Endothelial cell of umbilical vein (primary cell): ENCODE results near the gene PRC1. TPM values are rescaled to one million over a fixed set of nuclear protein-coding genes. Genes with fewer than 3 reads are reported as not detected.

Source experiments
- BruUV-seq: library from RNA; stranded (reverse); fragments of 400-500 nt; replicated peaks from 2 replicates; lab custom pipeline; 2021; lab: Mats Ljungman, UMichigan
- CTCF ChIA-PET: fragments of 300-600, 350-600 bp; sonication (Branson Sonifier 250); formaldehyde crosslinking; loops from one replicate; lab custom pipeline; 2021; ENCODE audit warnings: antibody characterized with exemption, inconsistent platforms; lab: Charles Lee
- POLR2A ChIA-PET: fragments of 300-600, 350-600 bp; sonication (Branson Sonifier 250); formaldehyde crosslinking; loops from one replicate; lab custom pipeline; 2021; ENCODE audit warnings: antibody characterized with exemption, inconsistent platforms; lab: Charles Lee
- DNase-seq: peaks from one replicate; pipeline ENCODE4 v3.0.0-alpha.2; 2011; ENCODE audit warnings: low read depth, low spot score
- FAIRE-seq: peaks from 2 replicates; lab custom pipeline; 2011; peaks lifted over from hg19 to GRCh38; lab: Jason Lieb, UNC
- H2AFZ ChIP-seq: 2 replicates; pipeline ENCODE4 v1.6.0; 2012; ENCODE audit warnings: low read depth, low read length, control low read depth, inconsistent platforms
- H3K27ac ChIP-seq: 2 replicates; pipeline ENCODE4 v1.5.1; 2011; ENCODE audit warnings: low read depth, mild to moderate bottlenecking, control low read depth, low read length, moderate library complexity; ENCODE audit not compliant: insufficient read depth
- H3K27me3 ChIP-seq, 2 experiments: 2 replicates each; pipeline versions ENCODE4 v1.6.0 to v1.6.1; 2011; ENCODE audit warnings: low read length in 2 of 2, mixed read lengths in 1 of 2; ENCODE audit not compliant: control insufficient read depth in 2 of 2, insufficient read depth in 2 of 2
- H3K36me3 ChIP-seq, 2 experiments: 2 replicates in 1 of 2; 3 replicates in 1 of 2; pipeline ENCODE4 v1.5.1; 2011; ENCODE audit warnings: low read length in 2 of 2, mild to moderate bottlenecking in 1 of 2, moderate library complexity in 1 of 2; ENCODE audit not compliant: control insufficient read depth in 2 of 2, insufficient read depth in 2 of 2; ENCODE audit errors: extremely low read depth in 1 of 2
- H3K4me1 ChIP-seq: 3 replicates; pipeline ENCODE4 v1.5.1; 2011; ENCODE audit warnings: mild to moderate bottlenecking, low read length; ENCODE audit not compliant: control insufficient read depth, insufficient read depth; ENCODE audit errors: extremely low read depth
- H3K4me2 ChIP-seq: 2 replicates; pipeline ENCODE4 v1.6.1; 2011; ENCODE audit warnings: low read length, control low read depth, mixed read lengths; ENCODE audit not compliant: insufficient read depth
- H3K4me3 ChIP-seq, 3 experiments: fragments of 200-600 bp in 1 of 3; sonication (generic), shearing (Covaris generic) in 1 of 3; replicated peaks in 1 of 3; 2 replicates each; pipeline ENCODE4 v1.5.1; 2011 to 2016; ENCODE audit warnings: control low read depth in 3 of 3, low read length in 3 of 3, mild to moderate bottlenecking in 2 of 3, inconsistent platforms in 1 of 3, low read depth in 1 of 3, moderate library complexity in 1 of 3; ENCODE audit not compliant: insufficient read depth in 1 of 3
- H3K79me2 ChIP-seq: 2 replicates; pipeline ENCODE4 v1.6.0; 2012; ENCODE audit warnings: low read length, inconsistent platforms; ENCODE audit not compliant: control insufficient read depth, insufficient read depth
- H3K9ac ChIP-seq: replicated peaks from 2 replicates; pipeline ENCODE3; 2011; ENCODE audit warnings: low read length, control low read depth; ENCODE audit not compliant: insufficient read depth; ENCODE audit errors: extremely low read depth
- H3K9me1 ChIP-seq: replicated peaks from 3 replicates; pipeline ENCODE4 v1.6.0; 2011; ENCODE audit warnings: mild to moderate bottlenecking, low read length; ENCODE audit not compliant: control insufficient read depth, insufficient read depth; ENCODE audit errors: extremely low read depth
- H3K9me3 ChIP-seq: replicated peaks from 2 replicates; pipeline ENCODE4 v1.5.1; 2012; ENCODE audit warnings: low read length, inconsistent platforms; ENCODE audit not compliant: control insufficient read depth, insufficient read depth
- H4K20me1 ChIP-seq: replicated peaks from 2 replicates; pipeline ENCODE3; 2011; ENCODE audit warnings: mild to moderate bottlenecking, low read length; ENCODE audit not compliant: control insufficient read depth, insufficient read depth; ENCODE audit errors: extremely low read depth
- CTCF ChIP-seq, 2 donors: IDR thresholded peaks; 1 replicate in 1 of 2; 2 replicates in 1 of 2; pipeline ENCODE4 v1.5.1; 2011; ENCODE audit warnings: low read length in 2 of 2, mild to moderate bottlenecking in 2 of 2, moderate library complexity in 2 of 2, control low read depth in 1 of 2, inconsistent platforms in 1 of 2, low read depth in 1 of 2; ENCODE audit not compliant: insufficient read depth in 1 of 2; ENCODE audit errors: extremely low read depth in 1 of 2
- EZH2 ChIP-seq: IDR thresholded peaks from 2 replicates; pipeline ENCODE4 v1.6.1; 2012; ENCODE audit warnings: borderline replicate concordance, low read depth, mild to moderate bottlenecking, moderate library complexity, low read length, inconsistent platforms; ENCODE audit not compliant: severe bottlenecking
- FOS ChIP-seq: IDR thresholded peaks from 2 replicates; pipeline ENCODE4 v1.6.1; 2011; ENCODE audit warnings: mild to moderate bottlenecking, low read length, moderate library complexity, borderline replicate concordance; ENCODE audit not compliant: insufficient read depth
- GATA2 ChIP-seq: IDR thresholded peaks from 2 replicates; pipeline ENCODE4 v1.7.0; 2011; ENCODE audit warnings: low read depth, mild to moderate bottlenecking, moderate library complexity, mixed read lengths, low read length; ENCODE audit not compliant: insufficient read length, insufficient read depth
- JUN ChIP-seq: IDR thresholded peaks from 2 replicates; pipeline ENCODE4 v1.6.1; 2011; ENCODE audit warnings: borderline replicate concordance, low read depth; ENCODE audit not compliant: insufficient read length, insufficient read depth
- MAX ChIP-seq: IDR thresholded peaks from 2 replicates; pipeline ENCODE4 v1.6.1; 2011; ENCODE audit not compliant: insufficient read depth, insufficient read length
- MYC ChIP-seq: IDR thresholded peaks from one replicate; pipeline ENCODE4 v1.6.1; 2011; ENCODE audit warnings: mild to moderate bottlenecking, low read depth, low read length
- POLR2A ChIP-seq: IDR thresholded peaks from 2 replicates; pipeline ENCODE4 v1.6.1; 2012; ENCODE audit warnings: low read depth, mild to moderate bottlenecking, control low read depth, low read length
- POLR2AphosphoS5 ChIP-seq: IDR thresholded peaks from 2 replicates; pipeline ENCODE4 v1.6.1; 2012; ENCODE audit warnings: low read depth, mild to moderate bottlenecking, control low read depth, low read length, moderate library complexity; ENCODE audit not compliant: insufficient read depth
- dilution Hi-C: fragments of 300-500 bp; cut with MboI; formaldehyde crosslinking; loops from one replicate; pipeline ENCODE4 v1.15.0; 2019; ENCODE audit warnings: low sequenced_read_pairs; ENCODE audit not compliant: extremely low pct_ligation_motif_present
- intact Hi-C: fragments of 100-400 bp; cut with micrococcal nuclease; formaldehyde crosslinking; loops from one replicate; pipeline ENCODE4 v1.10.0; 2022
- polyA plus RNA-seq, 4 experiments: library from polyadenylated mRNA; depleted of rRNA in 3 of 4; stranded (reverse) in 3 of 4; unstranded in 1 of 4; fragments of >200 nt; gene quantifications; 2 replicates each; pipeline versions ENCODE4 v1.2.1 to v1.2.3, GENCODE V29; 2011 to 2012; ENCODE audit warnings: missing spikeins in 1 of 4
- total RNA-seq: library from RNA; stranded (reverse); gene quantifications from 2 replicates; pipeline ENCODE4 v1.2.3, GENCODE V29; 2021

The PRC1 gene
- total and polyA plus RNA-seq, 2 donors (not counting 3 experiments of a cell fraction or from before 2014, with no cell fraction given): 171 to 280 TPM

- Histone ChIP-seq H3K9ac (no peak overlapping the region), H3K36me3 (no peaks in the 10 kb centered on the region), H3K9me1 (no peaks in the 10 kb centered on the region), H3K9me3 (no peaks in the 10 kb centered on the region), H3K27me3 (no peaks in the 10 kb centered on the region), H3K4me2 (peak overlapping the region; percentile 56), H3K27ac (no peak overlapping the region), H3K4me3 (peak overlapping the region in 1 of 3 experiments; percentile 62), H3K79me2 (peaks cover 11% of the 10 kb centered on the region), H4K20me1 (no peaks in the 10 kb centered on the region), H2AFZ (no peak overlapping the region), H3K4me1 (peaks cover 31% of the 10 kb centered on the region)
- no peak for FAIRE-seq
- ChIA-PET CTCF (interaction anchor here (0.9 to 8.1 kb wide), 15 partner anchors 10 to 611 kb away, joined by 3 to 66 read pairs (median 8); partner anchors contain the start of genes MAN2A2 and RCCD1), POLR2A (interaction anchor here (0.6 kb wide), 1 partner anchor 720 kb away, joined by 3 read pairs; no protein-coding TSS in a partner anchor)
- BruUV-seq: no TSS peak
- TF ChIP-seq POLR2A (no peak), MYC (no peak), JUN (no peak), EZH2 (no peak), MAX (no peak), FOS (no peak), POLR2AphosphoS5 (no peak), CTCF (IDR thresholded peaks at IDR 0.05; ENCODE audit: extremely low read depth in 1 of 2, insufficient read depth in 1 of 2, low read depth in 1 of 2, low read length in 2 of 2) (no peak), GATA2 (no peak)
- DNase-seq: no peak
- dilution Hi-C loops: no loop called here
- intact Hi-C loops: loop anchor here (1.0 to 5.0 kb wide), 2 partner anchors 29 to 429 kb away; no protein-coding TSS in a partner anchor
These were observed 62.8 kb downstream of the PRC1 start for GRCh38 chr15:90931575-90931827.
